HEK293 (cell line): Measurements from ENCODE around the gene PANK3.

Source experiments
- CTCF ChIA-PET: fragments of 350-600 bp; formaldehyde crosslinking; extraction: SDS; loops from one replicate; lab custom pipeline; 2021; ENCODE audit warnings: antibody characterized with exemption; lab: Yijun Ruan, JAX
- POLR2A ChIA-PET: fragments of 300-600 bp; formaldehyde crosslinking; extraction: SDS; loops from one replicate; lab custom pipeline; 2020; ENCODE audit warnings: antibody characterized with exemption, inconsistent platforms; lab: Yijun Ruan, JAX
- H3K27ac ChIP-seq: fragments of 200-500 bp; sonication (Bioruptor generic); 2 replicates; pipeline ENCODE4 v1.5.1; 2014; ENCODE audit warnings: low read depth, low read length, control low read depth, inconsistent platforms; ENCODE audit errors: extremely low read depth
- H3K36me3 ChIP-seq, 2 experiments: fragments of 200-500 bp in 1 of 2; sonication (Bioruptor generic) in 1 of 2; 1 replicate in 1 of 2; 2 replicates in 1 of 2; pipeline ENCODE4 v1.5.1; 2014 to 2017; ENCODE audit warnings: inconsistent platforms in 2 of 2, low read length in 2 of 2; ENCODE audit not compliant: control insufficient read depth in 2 of 2, insufficient read depth in 1 of 2
- H3K4me1 ChIP-seq: fragments of 200-500 bp; sonication (Bioruptor generic); 2 replicates; pipeline ENCODE4 v1.5.1; 2014; ENCODE audit warnings: mild to moderate bottlenecking, low read length, inconsistent platforms; ENCODE audit not compliant: control insufficient read depth, insufficient read depth
- H3K4me3 ChIP-seq: 2 replicates; pipeline ENCODE4 v1.5.1; 2011; ENCODE audit warnings: low read depth, mild to moderate bottlenecking, control low read depth, low read length, moderate library complexity
- H3K9me3 ChIP-seq: fragments of 200-500 bp; sonication (Bioruptor generic); 2 replicates; pipeline ENCODE4 v1.5.1; 2014; ENCODE audit warnings: low read depth, low read length, inconsistent platforms; ENCODE audit not compliant: control insufficient read depth, insufficient read depth
- IKZF3 ChIP-seq: fragments of 450-650 bp; IDR thresholded peaks from 2 replicates; pipeline ENCODE4 v1.5.0; 2018; ENCODE audit warnings: missing biosample characterization, mild to moderate bottlenecking, missing genetic modification characterization, moderate library complexity
- KLF8 ChIP-seq: fragments of 450-650 bp; formaldehyde crosslinking; IDR thresholded peaks from 2 replicates; pipeline ENCODE4 v1.5.1; 2016; ENCODE audit warnings: missing biosample characterization, missing genetic modification characterization
- OVOL3 ChIP-seq: fragments of 450-650 bp; formaldehyde crosslinking; IDR thresholded peaks from 2 replicates; pipeline ENCODE4 v1.5.1; 2016; ENCODE audit warnings: missing biosample characterization, missing genetic modification characterization
- ZBTB20 ChIP-seq: fragments of 450-650 bp; formaldehyde crosslinking; IDR thresholded peaks from 2 replicates; pipeline ENCODE4 v1.5.1; 2016; ENCODE audit warnings: missing biosample characterization, missing genetic modification characterization
- ZFP37 ChIP-seq: fragments of 450-650 bp; formaldehyde crosslinking; IDR thresholded peaks from 2 replicates; pipeline ENCODE4 v1.5.1; 2016; ENCODE audit warnings: missing biosample characterization, missing genetic modification characterization
- ZNF10 ChIP-seq: fragments of 450-650 bp; formaldehyde crosslinking; IDR thresholded peaks from 2 replicates; pipeline ENCODE4 v1.5.1; 2017; ENCODE audit warnings: missing biosample characterization, missing genetic modification characterization
- ZNF121 ChIP-seq: fragments of 450-650 bp; formaldehyde crosslinking; IDR thresholded peaks from 2 replicates; pipeline ENCODE4 v1.5.1; 2016; ENCODE audit warnings: missing biosample characterization, missing genetic modification characterization
- ZNF16 ChIP-seq: fragments of 450-650 bp; formaldehyde crosslinking; IDR thresholded peaks from 2 replicates; pipeline ENCODE4 v1.5.1; 2016; ENCODE audit warnings: low read depth, missing biosample characterization, missing genetic modification characterization
- ZNF214 ChIP-seq: fragments of 450-650 bp; formaldehyde crosslinking; IDR thresholded peaks from 2 replicates; pipeline ENCODE4 v1.5.1; 2017; ENCODE audit warnings: missing biosample characterization, mild to moderate bottlenecking, missing genetic modification characterization, borderline replicate concordance
- ZNF23 ChIP-seq: fragments of 450-650 bp; formaldehyde crosslinking; IDR thresholded peaks from 2 replicates; pipeline ENCODE4 v1.5.1; 2016; ENCODE audit warnings: missing biosample characterization, missing genetic modification characterization, borderline replicate concordance
- ZNF266 ChIP-seq: fragments of 450-650 bp; formaldehyde crosslinking; IDR thresholded peaks from 2 replicates; pipeline ENCODE4 v1.5.1; 2016; ENCODE audit warnings: missing biosample characterization, missing genetic modification characterization, low read depth
- ZNF280C ChIP-seq: fragments of 450-650 bp; formaldehyde crosslinking; IDR thresholded peaks from 2 replicates; pipeline ENCODE4 v1.5.1; 2016; ENCODE audit warnings: missing biosample characterization, missing genetic modification characterization
- ZNF341 ChIP-seq: fragments of 450-650 bp; formaldehyde crosslinking; IDR thresholded peaks from 2 replicates; pipeline ENCODE4; 2016; ENCODE audit warnings: low read depth, missing biosample characterization, missing genetic modification characterization
- ZNF394 ChIP-seq: fragments of 450-650 bp; formaldehyde crosslinking; IDR thresholded peaks from 2 replicates; pipeline ENCODE4 v1.5.1; 2016; ENCODE audit warnings: missing biosample characterization, missing genetic modification characterization, mild to moderate bottlenecking, moderate library complexity, borderline replicate concordance
- ZNF596 ChIP-seq: fragments of 450-650 bp; IDR thresholded peaks from 2 replicates; pipeline ENCODE4 v1.5.0; 2018; ENCODE audit warnings: missing biosample characterization, mild to moderate bottlenecking, missing genetic modification characterization, moderate library complexity
- ZNF610 ChIP-seq: fragments of 450-650 bp; formaldehyde crosslinking; IDR thresholded peaks from 2 replicates; pipeline ENCODE4 v1.5.1; 2016; ENCODE audit warnings: missing biosample characterization, missing genetic modification characterization, borderline replicate concordance
- ZNF626 ChIP-seq: fragments of 450-650 bp; sonication (Bioruptor Pico); formaldehyde crosslinking; IDR thresholded peaks from 2 replicates; pipeline ENCODE4 v1.5.1; 2018; ENCODE audit warnings: missing biosample characterization, missing genetic modification characterization, inconsistent platforms
- ZNF830 ChIP-seq: fragments of 450-650 bp; IDR thresholded peaks from 2 replicates; pipeline ENCODE4 v1.5.0; 2018; ENCODE audit warnings: missing biosample characterization, missing genetic modification characterization, low read depth, mild to moderate bottlenecking, moderate library complexity
- TF ChIP-seq, protein P1 (sequence below): fragments of 450-650 bp; formaldehyde crosslinking; IDR thresholded peaks from 2 replicates; pipeline ENCODE4 v1.5.1; 2016; ENCODE audit warnings: missing biosample characterization, missing genetic modification characterization

Gene PANK3

GRCh38 chr5:168624850-168625364 lies 45.7 kb upstream of the PANK3 start:
- no peak overlapping the region for H3K27ac ChIP-seq
- no peaks in the 10 kb centered on the region for H3K9me3 ChIP-seq
- TF ChIP-seq ZNF596 (tag by site-specific recombination) (peak; percentile 35), ZNF23 (tag by site-specific recombination) (no peak)
- ChIA-PET POLR2A (no interaction called here), CTCF (no interaction called here)
- no peak overlapping the region for H3K4me3 ChIP-seq
- H3K4me1 ChIP-seq = no peaks in the 10 kb centered on the region
- H3K36me3 ChIP-seq = no peaks in the 10 kb centered on the region

DNA sequence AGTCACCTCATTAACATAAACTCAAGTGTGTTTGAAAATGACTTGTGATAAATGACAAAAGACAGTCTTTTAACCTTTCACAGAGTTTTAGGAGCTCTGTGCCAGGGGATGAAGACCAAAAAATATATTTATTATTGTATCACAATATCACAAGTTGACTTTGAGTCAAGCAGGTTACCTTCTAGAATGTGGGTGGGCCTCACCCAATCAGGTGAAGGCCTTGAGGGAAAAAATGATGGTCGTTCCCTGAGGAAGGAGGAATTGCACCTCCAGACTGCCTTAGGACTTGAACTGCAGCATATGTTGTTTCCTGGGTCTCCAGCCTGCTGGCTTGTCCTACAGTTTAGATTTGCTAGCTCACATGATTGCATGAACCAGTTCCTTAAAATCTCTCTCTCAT lies 41.6 kb upstream of the PANK3 start:
- ChIA-PET CTCF (interaction anchor here (0.8 kb wide), 1 partner anchor 11 kb away, joined by 5 read pairs; no protein-coding TSS in a partner anchor), POLR2A (no interaction called here)
- Histone ChIP-seq H3K27ac (no peak overlapping the region), H3K4me3 (no peak overlapping the region), H3K36me3 (no peaks in the 10 kb centered on the region), H3K4me1 (no peaks in the 10 kb centered on the region), H3K9me3 (no peaks in the 10 kb centered on the region)
- TF ChIP-seq OVOL3 (tag by site-specific recombination) (no peak), ZNF10 (tag by site-specific recombination) (peak; percentile 99)

DNA sequence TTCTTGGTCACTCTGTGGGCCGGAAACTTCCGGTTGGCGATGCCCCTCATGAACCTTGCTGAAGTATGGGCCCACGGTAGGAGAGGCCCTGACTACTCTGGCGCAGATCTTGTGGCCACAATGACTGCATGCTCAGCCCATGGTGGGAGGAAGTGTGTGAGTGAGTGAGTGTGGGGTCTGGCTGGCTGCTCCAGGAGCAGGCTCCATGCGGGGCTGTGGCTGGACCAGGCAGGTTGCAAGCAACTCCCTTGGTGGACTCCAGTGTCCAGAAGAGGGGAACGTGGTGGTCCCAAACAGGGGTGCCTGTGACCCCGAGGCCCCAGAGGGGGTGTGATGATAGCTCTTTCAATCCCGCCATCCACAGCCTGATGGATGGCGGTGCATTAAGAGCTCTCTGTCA lies 35.5 kb upstream of the PANK3 start:
- TF ChIP-seq ZNF830 (tag by site-specific recombination) (no peak), ZFP37 (tag by site-specific recombination) (no peak), ZNF121 (no peak), ZNF266 (tag by site-specific recombination) (no peak), ZNF16 (no peak), ZBTB20 (tag by site-specific recombination) (no peak), ZNF341 (tag by site-specific recombination) (no peak), ZNF280C (no peak), IKZF3 (tag by site-specific recombination) (no peak), ZNF610 (tag by site-specific recombination) (no peak), KLF8 (no peak), ZNF394 (tag by site-specific recombination) (no peak), ZNF626 (tag by site-specific recombination) (no peak), ZNF214 (tag by site-specific recombination) (no peak)
- TF ChIP-seq, protein P1, sequence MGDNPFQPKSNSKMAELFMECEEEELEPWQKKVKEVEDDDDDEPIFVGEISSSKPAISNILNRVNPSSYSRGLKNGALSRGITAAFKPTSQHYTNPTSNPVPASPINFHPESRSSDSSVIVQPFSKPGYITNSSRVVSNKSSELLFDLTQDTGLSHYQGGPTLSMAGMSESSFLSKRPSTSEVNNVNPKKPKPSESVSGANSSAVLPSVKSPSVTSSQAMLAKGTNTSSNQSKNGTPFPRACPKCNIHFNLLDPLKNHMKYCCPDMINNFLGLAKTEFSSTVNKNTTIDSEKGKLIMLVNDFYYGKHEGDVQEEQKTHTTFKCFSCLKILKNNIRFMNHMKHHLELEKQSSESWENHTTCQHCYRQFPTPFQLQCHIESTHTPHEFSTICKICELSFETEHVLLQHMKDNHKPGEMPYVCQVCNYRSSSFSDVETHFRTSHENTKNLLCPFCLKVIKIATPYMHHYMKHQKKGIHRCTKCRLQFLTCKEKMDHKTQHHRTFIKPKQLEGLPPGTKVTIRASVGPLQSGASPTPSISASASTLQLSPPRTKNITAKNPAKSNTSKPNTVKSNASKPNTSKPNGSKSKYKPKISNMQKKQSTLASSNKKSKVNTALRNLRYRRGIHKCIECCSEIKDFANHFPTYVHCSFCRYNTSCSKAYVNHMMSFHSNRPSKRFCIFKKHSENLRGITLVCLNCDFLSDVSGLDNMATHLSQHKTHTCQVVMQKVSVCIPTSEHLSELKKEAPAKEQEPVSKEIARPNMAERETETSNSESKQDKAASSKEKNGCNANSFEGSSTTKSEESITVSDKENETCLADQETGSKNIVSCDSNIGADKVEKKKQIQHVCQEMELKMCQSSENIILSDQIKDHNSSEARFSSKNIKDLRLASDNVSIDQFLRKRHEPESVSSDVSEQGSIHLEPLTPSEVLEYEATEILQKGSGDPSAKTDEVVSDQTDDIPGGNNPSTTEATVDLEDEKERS (tag by site-specific recombination) = no peak
- ChIA-PET POLR2A (no interaction called here), CTCF (interaction anchor here (0.5 to 0.7 kb wide), 2 partner anchors 23 to 86 kb away, joined by 3 read pairs; no protein-coding TSS in a partner anchor)
- no peak overlapping the region for H3K27ac ChIP-seq
- no peaks in the 10 kb centered on the region for H3K36me3 ChIP-seq
- H3K4me1 ChIP-seq = no peaks in the 10 kb centered on the region
- H3K4me3 ChIP-seq = no peak overlapping the region
- no peaks in the 10 kb centered on the region for H3K9me3 ChIP-seq
